ENCODE measurements around the gene TTC13. TPM values are rescaled to one million over a fixed set of nuclear protein-coding genes. Genes with fewer than 3 reads are reported as not detected.
A peak's percentile ranks its signal among the peaks of the same experiment; 100 is the strongest.

Gene TTC13
- total RNA-seq, 1 experiment from 2014 or later = 33.0 TPM

DNA sequence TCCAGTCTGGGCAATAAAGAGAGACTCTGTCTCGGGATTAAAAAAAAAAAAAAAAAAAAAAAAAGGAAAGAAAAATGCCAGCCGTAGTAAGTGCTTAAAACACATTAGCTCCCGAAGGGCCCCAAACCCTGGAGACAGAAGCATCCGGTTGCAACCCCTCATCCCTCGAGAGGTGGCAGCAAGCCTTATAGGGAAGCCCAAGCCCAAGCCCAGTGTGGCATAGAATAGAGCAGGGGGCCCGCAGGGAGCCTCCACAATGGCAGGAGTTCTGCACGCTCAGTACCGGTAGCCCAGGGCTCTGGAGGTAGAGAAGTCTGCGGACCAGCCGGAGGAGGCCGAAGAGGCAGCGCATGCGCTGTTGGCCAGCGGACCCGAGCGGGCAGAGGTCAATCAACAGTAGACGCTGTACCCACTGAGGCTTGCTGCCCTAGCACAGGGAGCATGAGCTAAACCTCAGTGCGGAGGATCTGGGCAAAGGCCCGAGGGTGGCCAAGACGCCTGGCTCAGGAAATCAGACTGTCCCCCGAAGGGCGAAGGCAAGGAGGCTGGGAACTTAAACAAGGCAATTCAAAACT lies 76.2 kb downstream of the TTC13 start:
- no peaks in the 10 kb centered on the region for H3K27me3 ChIP-seq
- H3K36me3 ChIP-seq = peaks cover 9% of the 10 kb centered on the region
- DNase-seq = no peak

DNA sequence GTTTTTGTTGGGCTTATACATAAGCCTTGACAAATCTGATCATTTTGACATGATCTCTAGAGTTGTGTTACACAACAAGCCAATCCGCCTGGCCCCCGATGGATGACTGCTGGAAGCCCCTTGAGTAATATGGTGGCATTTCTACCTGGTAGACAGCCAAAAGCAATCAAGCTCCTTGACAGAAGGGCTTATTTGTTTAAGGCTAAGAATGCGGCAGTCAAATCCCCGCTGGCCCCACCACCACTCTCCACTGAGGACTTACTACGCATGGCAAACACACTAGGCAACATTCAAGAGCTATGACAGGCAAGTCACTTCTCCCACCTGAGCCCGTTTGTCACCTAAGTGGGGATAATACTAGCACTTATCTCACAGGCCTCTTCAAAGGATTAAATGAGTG lies 77.0 kb downstream of the TTC13 start:
- Histone ChIP-seq H3K36me3 (peaks cover 9% of the 10 kb centered on the region), H3K27me3 (no peaks in the 10 kb centered on the region), H3K9me3 (no peaks in the 10 kb centered on the region), H3K4me3 (no peak overlapping the region)
- DNase-seq = no peak

More for the DNA sequence above, 76.2 kb downstream of the TTC13 start:
- H3K9me3 ChIP-seq = no peaks in the 10 kb centered on the region
- H3K4me3 ChIP-seq = no peak overlapping the region

DNA sequence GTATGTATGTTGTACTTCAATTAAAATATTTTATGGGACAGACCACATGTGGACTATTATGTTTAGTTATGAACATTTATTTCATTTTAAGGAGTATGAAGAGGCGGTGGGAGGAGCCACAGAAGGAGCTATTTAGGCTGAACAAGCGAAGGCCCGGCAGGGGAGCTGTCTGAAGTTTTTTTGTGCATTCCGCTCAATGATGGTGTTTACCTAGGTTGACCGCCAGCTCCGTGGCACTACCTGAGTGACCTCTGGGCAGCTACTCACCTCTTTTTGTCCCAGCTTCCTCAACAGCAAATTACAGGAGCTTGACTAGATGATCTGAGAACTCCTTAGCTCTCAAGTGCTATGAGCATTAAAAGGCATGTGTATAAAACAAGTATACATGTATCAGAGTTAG lies 77.7 kb downstream of the TTC13 start:
- no peak overlapping the region for H3K4me3 ChIP-seq
- no peaks in the 10 kb centered on the region for H3K9me3 ChIP-seq
- peaks cover 9% of the 10 kb centered on the region for H3K36me3 ChIP-seq
- no peak for DNase-seq
- H3K27me3 ChIP-seq = no peaks in the 10 kb centered on the region

DNA sequence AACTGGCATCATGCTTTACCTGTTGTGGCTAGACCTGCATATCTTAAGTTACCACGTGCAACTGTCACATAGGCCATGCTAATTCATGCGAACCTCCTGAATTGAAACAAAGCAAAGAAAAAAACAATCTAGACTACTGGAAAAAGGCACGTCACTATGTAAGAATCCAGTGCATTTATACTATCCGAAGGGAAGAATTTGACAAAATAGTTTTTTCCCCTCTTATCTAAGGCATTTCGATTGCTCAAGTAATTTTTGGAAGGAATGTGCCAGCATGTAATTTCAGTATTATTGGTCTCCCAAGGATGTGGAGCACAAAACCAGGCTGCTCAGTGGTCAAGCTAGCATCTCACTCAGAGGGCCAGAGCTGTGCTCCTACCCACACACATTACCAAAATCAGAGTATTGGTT lies 78.8 kb downstream of the TTC13 start:
- DNase-seq = no peak
- no peaks in the 10 kb centered on the region for H3K27me3 ChIP-seq
- H3K9me3 ChIP-seq = no peaks in the 10 kb centered on the region
- peaks cover 4% of the 10 kb centered on the region for H3K36me3 ChIP-seq
- no peak overlapping the region for H3K4me3 ChIP-seq

DNA sequence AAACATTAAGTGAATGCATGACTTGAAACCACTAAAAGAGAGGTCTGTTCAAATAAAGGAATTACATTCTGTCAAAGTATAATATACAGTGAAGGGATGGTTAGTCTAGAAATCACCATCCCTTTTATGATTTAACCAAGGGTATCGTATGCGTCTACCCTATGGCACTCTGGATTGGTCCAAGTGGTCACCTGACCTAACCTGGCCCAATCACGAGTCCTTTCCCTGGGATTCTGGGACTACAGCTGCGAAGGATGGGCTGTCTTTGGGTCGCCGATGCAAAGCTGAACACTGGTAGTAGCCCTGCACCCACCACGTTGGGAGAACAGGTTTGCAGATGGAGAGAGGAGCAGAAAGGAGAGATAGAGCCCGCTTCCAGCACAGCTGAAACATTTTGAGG lies 79.9 kb downstream of the TTC13 start:
- no peaks in the 10 kb centered on the region; the same call in 1 of the 2 replicates for H3K36me3 ChIP-seq
- H3K27me3 ChIP-seq = no peaks in the 10 kb centered on the region
- H3K9me3 ChIP-seq = no peaks in the 10 kb centered on the region
- H3K4me3 ChIP-seq = no peak overlapping the region
- DNase-seq = no peak

DNA sequence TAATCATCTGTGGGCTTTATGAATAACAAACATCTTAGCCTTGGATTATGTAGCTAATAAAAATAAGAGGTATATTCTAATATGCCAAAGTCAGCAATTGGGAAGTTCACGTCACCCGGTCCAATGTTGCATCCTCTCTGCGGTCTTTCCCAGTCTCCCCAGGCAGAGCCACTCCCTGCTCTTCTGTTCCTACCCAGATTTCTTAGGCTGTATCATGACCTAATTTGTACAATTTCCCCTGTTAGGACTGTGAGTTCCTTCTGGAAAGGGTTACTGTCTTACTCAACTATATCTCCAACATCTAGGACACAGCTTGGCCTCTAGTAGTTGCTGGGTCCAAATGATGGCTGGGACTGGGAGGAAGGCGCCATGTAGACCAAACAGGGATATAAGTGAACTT lies 80.5 kb downstream of the TTC13 start:
- no peak for DNase-seq
- no peaks in the 10 kb centered on the region for H3K9me3 ChIP-seq
- H3K4me3 ChIP-seq = no peak overlapping the region
- no peaks in the 10 kb centered on the region for H3K36me3 ChIP-seq
- no peaks in the 10 kb centered on the region for H3K27me3 ChIP-seq

DNA sequence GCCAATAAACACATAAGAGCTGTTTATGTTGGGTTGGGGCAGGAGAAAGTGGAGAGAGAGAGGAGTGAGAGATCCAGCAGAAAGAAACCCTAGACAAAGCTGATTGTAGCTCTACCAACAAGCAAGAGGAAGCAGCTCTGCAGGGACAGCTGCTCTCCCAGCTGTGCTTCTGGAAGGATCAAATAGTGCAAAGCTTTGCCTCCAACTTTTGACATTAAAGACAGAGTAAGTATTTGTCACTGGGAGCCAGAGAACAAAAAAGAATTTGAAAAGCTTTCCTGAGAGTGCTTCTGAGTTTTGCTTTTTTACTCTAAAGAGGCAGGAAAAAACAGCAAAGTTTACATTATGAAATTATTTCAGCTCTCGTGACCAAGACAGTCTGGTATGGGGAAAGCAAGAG lies 81.9 kb downstream of the TTC13 start:
- H3K4me3 ChIP-seq = no peak overlapping the region
- H3K36me3 ChIP-seq = no peaks in the 10 kb centered on the region
- no peaks in the 10 kb centered on the region for H3K27me3 ChIP-seq
- no peaks in the 10 kb centered on the region for H3K9me3 ChIP-seq
- no peak for DNase-seq

DNA sequence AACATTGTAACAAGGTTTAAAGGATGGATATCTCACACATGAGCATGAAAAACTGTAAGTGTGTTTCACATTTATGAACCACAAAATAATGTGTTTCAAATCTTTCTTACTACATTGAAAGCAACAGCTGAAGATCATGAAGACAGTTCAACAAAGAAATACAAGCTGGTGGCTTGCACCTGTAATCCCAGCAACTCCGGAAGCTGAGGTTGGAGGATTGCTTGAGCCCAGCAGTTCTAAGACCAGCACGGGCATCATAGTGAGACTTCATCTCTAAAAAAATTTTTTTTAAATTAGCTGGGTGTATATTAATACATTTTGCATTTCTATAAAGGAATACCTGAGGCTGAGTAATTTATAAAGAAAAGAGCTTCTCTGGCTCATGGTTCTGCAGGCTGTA lies 83.2 kb downstream of the TTC13 start:
- no peaks in the 10 kb centered on the region for H3K27me3 ChIP-seq
- DNase-seq = no peak
- H3K36me3 ChIP-seq = no peaks in the 10 kb centered on the region
- no peak overlapping the region for H3K4me3 ChIP-seq
- H3K9me3 ChIP-seq = no peaks in the 10 kb centered on the region

DNA sequence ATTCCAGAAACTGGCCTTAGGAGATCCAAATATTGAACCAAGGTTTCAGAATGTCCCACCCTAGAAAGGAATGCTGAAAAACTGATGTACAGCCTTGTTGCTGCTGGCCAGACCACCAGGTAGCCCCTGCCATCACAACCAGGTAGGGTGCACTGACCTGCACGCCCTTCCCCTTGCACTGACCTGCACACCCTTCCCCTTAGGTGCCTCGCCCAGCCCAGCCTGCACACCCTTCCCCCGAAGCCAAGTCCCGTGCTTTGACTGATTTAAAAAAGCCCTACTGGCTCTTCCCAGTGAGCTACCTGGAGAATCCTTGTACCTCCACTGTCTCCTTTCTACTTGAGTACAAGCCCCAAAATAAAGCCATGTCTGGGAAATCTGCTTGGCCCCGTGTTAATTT lies 84.0 kb downstream of the TTC13 start:
- Histone ChIP-seq H3K9me3 (no peaks in the 10 kb centered on the region), H3K4me3 (no peak overlapping the region), H3K36me3 (no peaks in the 10 kb centered on the region), H3K27me3 (no peaks in the 10 kb centered on the region)
- no peak for DNase-seq

DNA sequence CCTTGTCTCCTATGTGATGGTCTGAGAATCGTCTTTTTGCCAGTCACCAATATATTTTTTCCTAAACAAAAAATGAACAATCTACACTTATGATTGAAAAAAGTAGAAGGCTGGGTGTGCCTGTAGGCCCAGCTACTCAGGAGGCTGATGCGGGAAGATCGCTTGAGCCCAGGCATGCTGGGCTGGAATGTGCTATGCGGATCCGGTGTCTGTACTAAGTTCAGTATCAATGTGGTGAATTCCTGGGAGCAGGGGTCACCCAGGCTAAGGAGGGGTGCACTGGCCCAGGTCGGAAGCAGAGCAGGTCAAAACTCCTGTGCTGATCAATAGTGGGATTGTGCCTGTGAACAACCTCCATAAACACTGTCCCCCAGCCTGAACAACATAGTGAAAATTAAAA lies 84.6 kb downstream of the TTC13 start:
- DNase-seq = no peak
- Histone ChIP-seq H3K4me3 (no peak overlapping the region), H3K36me3 (no peaks in the 10 kb centered on the region), H3K27me3 (no peaks in the 10 kb centered on the region), H3K9me3 (no peaks in the 10 kb centered on the region)

DNA sequence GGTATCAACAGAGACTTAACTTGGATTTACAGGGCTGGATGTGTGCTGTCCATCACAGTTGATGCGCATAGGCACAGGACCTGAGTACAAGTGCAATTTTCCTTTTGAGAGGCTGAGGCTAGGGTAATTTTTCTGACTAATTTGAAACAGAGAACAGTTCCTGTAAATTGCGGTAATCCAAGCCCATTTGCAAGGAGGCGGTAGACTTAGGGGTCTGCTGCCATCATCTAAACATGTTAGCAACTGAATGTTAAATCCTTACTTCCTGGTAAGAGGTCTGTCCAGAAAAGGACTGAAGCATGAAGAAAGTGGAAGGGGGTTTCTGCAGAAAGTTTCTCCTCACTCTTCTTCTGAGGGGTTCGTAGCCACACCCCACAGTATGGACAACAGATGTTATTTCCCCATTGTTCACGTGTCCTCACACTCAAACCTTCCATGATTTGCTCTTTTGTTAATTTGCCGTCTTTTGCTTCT lies 86.6 kb downstream of the TTC13 start:
- DNase-seq = no peak
- Histone ChIP-seq H3K36me3 (no peaks in the 10 kb centered on the region), H3K9me3 (no peaks in the 10 kb centered on the region), H3K27me3 (no peaks in the 10 kb centered on the region), H3K4me3 (no peak overlapping the region)

DNA sequence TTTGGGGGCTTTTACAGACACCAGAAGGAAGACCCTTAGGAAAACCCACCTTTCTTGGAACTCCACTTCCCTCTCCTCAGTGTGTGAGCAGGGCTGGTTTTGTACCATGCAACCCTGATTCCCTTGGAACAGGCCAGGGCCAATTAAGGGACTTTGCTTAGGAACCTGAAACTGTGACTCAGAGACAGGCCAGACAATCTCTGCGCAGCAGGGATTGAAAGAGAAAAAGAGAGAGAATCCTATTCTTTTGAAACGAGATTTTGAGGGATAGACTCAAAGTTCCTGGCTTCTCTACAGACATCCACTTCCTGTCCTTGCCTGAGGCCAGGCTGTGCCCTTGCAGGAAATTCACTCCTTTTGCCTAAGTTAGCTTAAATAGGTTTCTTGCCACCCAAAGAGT lies 87.2 kb downstream of the TTC13 start:
- peak; percentile 32 for DNase-seq
- H3K36me3 ChIP-seq = no peaks in the 10 kb centered on the region
- no peaks in the 10 kb centered on the region for H3K27me3 ChIP-seq
- H3K9me3 ChIP-seq = no peaks in the 10 kb centered on the region
- no peak overlapping the region for H3K4me3 ChIP-seq

DNA sequence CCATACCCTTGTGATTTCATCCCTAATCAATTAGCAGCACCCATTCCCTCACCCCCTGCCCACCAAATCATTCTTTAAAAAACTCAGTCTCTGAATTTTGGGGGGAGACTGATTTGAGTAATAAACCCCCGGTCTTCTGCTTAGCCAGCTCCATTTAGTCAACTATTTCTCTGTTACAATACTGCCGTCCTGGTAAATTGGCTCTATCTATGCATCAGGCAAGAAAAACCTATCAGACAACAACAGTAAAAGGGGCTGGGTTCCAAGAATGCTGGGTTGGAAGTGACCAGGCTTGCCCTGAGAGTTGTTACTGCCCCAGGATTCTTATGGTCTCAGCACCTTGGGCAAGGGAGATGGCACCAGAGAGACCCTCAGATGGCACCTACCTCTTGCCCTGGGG lies 94.0 kb downstream of the TTC13 start:
- Histone ChIP-seq H3K9me3 (peaks cover 13% of the 10 kb centered on the region), H3K27me3 (no peaks in the 10 kb centered on the region), H3K36me3 (no peaks in the 10 kb centered on the region), H3K4me3 (no peak overlapping the region)
- no peak for DNase-seq

DNA sequence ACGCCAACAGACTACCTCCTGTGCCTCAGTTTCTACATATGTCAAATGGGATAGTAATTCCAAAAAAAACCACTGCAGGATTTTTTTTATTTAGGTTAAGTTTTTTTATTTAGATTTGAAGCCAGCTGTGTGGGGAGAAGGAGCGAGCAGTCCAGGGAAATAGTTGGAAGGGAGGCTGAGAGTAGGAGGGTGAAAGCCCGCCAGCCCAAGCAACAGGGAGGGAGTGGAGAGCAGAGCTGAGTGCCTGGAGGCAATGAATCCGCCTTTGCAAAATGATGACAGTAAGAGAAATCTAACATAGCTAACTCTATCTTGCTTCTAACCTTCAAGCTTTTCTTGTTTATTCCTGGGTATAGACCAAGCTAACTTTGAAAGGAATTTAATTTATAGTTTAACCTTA lies 94.7 kb downstream of the TTC13 start:
- Histone ChIP-seq H3K27me3 (no peaks in the 10 kb centered on the region), H3K36me3 (no peaks in the 10 kb centered on the region), H3K4me3 (no peak overlapping the region), H3K9me3 (peaks cover 13% of the 10 kb centered on the region)
- DNase-seq = no peak

DNA sequence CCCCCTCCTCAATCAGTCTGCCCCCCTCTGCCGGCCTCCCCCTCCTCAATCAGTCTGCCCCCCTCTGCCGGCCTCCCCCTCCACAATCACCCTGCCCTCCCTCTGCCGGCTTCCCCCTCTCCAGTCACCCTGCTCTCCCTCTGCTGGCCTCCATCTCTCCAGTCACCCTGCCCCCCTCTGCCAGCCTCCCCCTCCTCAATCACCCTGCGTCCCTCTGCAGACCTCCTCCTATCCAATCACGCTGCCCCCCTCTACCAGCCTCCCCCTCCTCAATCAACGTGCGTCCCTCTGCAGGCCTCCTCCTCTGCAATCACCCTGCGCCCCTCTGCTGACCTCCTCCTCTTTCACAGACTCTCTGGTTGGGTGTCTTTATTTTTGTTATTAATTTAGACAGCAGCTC lies 98.9 kb downstream of the TTC13 start:
- H3K4me3 ChIP-seq = no peak overlapping the region
- H3K36me3 ChIP-seq = no peaks in the 10 kb centered on the region
- no peaks in the 10 kb centered on the region for H3K27me3 ChIP-seq
- DNase-seq = no peak
- peaks cover 11% of the 10 kb centered on the region for H3K9me3 ChIP-seq

DNA sequence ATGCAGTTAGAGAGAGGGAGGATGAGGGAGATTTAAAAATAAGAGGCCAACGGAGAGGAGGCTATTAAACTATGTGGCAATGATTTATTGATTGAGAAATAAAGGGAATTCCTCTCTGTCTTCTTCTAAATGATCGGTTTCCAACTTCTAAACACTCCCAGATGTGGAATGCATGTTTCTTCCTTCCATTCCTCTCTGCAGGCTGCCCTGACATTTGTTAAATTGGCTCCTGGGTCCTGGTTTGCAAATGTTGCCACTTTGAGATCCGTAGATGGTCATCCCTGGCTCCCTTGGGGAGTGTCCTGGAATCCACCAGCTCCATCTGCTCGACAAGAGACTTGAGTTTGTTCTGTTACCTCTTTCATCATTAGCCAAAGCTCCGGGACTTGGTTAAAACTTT lies 100.1 kb downstream of the TTC13 start:
- Histone ChIP-seq H3K9me3 (no peaks in the 10 kb centered on the region), H3K4me3 (no peak overlapping the region), H3K36me3 (no peaks in the 10 kb centered on the region), H3K27me3 (no peaks in the 10 kb centered on the region)
- peak; percentile 71 for DNase-seq

DNA sequence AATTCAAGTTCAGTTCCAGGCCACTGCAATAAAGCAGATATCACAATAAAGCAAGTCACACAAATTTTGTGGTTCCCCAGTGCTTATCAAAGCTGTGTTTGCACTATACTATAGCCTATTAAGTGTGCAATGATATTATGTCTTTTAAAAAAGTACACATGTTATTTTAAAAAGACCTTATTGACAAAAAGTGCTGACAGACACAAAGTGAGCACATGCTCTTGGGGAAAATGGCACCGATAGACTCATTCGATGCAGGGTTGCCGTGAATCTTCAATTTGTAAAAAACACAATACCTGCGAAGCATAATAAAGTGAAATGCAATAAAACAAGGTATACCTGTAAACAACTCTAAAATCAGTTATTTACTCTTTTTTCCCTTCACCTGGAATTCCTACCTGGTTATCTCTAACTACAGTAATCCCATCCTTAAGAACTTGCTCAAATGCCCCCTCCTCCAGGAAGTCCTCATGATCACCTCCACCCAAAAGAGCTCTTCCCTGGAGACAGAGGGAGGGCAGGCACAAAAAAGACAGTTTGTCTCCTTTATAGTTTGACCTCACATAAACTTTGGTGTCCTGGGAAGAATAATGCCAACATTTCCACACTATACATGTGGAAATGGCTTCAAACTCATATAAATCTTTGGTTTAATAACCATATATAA lies 100.6 kb downstream of the TTC13 start:
- no peaks in the 10 kb centered on the region for H3K36me3 ChIP-seq
- DNase-seq = no peak
- no peak overlapping the region for H3K4me3 ChIP-seq
- no peaks in the 10 kb centered on the region for H3K27me3 ChIP-seq
- no peaks in the 10 kb centered on the region for H3K9me3 ChIP-seq

DNA sequence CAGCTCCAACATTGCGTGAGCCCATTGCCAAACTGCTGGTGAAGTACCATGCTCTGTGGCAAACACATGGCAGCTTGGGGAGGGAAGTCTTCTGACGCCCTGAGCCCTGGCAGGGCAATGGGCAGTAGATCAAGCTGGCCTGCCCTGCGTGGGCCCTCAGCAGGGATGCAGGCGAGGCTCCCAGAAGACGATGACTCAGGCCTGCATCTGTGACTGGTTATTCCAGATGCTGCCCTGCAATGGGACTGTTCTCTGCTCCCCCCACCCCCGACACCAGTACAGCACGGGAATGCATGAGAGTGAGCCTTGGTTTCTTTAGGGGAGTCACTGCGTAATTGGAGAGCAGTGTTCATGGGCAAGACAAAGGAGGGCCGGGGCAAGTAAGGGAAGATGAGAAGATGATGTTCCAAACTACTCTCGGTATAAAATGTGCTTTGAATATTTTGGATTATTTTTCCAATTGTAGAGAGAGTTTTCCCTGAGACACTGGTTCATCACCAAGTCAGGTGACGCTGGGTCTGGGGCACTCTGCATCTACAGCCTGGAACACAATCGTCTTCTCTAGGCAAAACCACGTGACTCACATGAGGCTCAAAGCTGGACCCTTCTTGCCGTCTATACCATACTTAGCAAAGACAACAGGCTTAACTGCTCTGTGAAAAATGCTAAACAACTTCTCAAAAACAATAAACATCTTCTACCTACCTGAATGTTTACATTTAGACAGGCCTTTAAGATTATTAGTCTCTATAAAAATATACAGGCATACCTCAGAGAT lies 101.3 kb downstream of the TTC13 start:
- no peak overlapping the region for H3K4me3 ChIP-seq
- H3K27me3 ChIP-seq = no peaks in the 10 kb centered on the region
- peak; percentile 97 for DNase-seq
- H3K9me3 ChIP-seq = no peaks in the 10 kb centered on the region
- H3K36me3 ChIP-seq = no peaks in the 10 kb centered on the region

Data from MG63 (cell line).